Measurements from ENCODE around the gene EGFR. TPM values are rescaled to one million over a fixed set of nuclear protein-coding genes. Genes with fewer than 3 reads are reported as not detected.

Gene EGFR
- total RNA-seq, 1 experiment from 2014 or later = 448 TPM

GRCh38 chr7:55036950-55037736 is 18.3 kb downstream of the EGFR start:
- H3K27ac Mint-ChIP-seq (ENCODE audit: low read depth, unreplicated experiment) = peak overlapping the region; percentile 16
- CTCF ChIA-PET = interaction anchor here (0.7 to 2.3 kb wide), 5 partner anchors 8 to 160 kb away, joined by 3 to 7 read pairs (median 4); no protein-coding TSS in a partner anchor
- peaks cover 31% of the 10 kb centered on the region for H3K4me1 Mint-ChIP-seq (ENCODE audit: insufficient read depth, unreplicated experiment)
- TF ChIP-seq CTCF (IDR thresholded peaks at IDR 0.05; ENCODE audit: unreplicated experiment) = no peak
- no peak for DNase-seq (ENCODE audit: unreplicated experiment)
- intact Hi-C loops (cut with micrococcal nuclease) = no loop called here
- no peak overlapping the region for H3K4me3 Mint-ChIP-seq (ENCODE audit: unreplicated experiment)
- no TSS peak for BruUV-seq (replicated peaks)
- H3K36me3 Mint-ChIP-seq (ENCODE audit: insufficient read depth, unreplicated experiment) = peaks cover 53% of the 10 kb centered on the region
- no peaks in the 10 kb centered on the region for H3K27me3 Mint-ChIP-seq (ENCODE audit: insufficient read depth, unreplicated experiment)
- no peaks in the 10 kb centered on the region for H3K9me3 Mint-ChIP-seq (ENCODE audit: unreplicated experiment)
- POLR2A ChIA-PET = interaction anchor here (0.6 to 1.7 kb wide), 9 partner anchors 10 to 206 kb away, joined by 3 to 11 read pairs (median 3); partner anchors contain the start of gene EGFR

- intact Hi-C loops (cut with micrococcal nuclease) = no loop called here
- ChIA-PET CTCF (interaction anchor here (0.6 to 2.4 kb wide), 5 partner anchors 7 to 209 kb away, joined by 3 to 10 read pairs (median 3); no protein-coding TSS in a partner anchor), POLR2A (interaction anchor here (0.8 to 4.4 kb wide), 9 partner anchors 9 to 284 kb away, joined by 3 to 17 read pairs (median 7); partner anchors contain the start of genes EGFR and SEC61G)
- Mint-ChIP-seq H3K27ac (ENCODE audit: low read depth, unreplicated experiment) (no peak overlapping the region), H3K4me1 (ENCODE audit: insufficient read depth, unreplicated experiment) (peaks cover 26% of the 10 kb centered on the region), H3K9me3 (ENCODE audit: unreplicated experiment) (no peaks in the 10 kb centered on the region), H3K36me3 (ENCODE audit: insufficient read depth, unreplicated experiment) (peaks cover 65% of the 10 kb centered on the region), H3K4me3 (ENCODE audit: unreplicated experiment) (no peak overlapping the region), H3K27me3 (ENCODE audit: insufficient read depth, unreplicated experiment) (no peaks in the 10 kb centered on the region)
- no peak for TF ChIP-seq CTCF (IDR thresholded peaks at IDR 0.05; ENCODE audit: unreplicated experiment)
- BruUV-seq (replicated peaks) = no TSS peak
- DNase-seq (ENCODE audit: unreplicated experiment) = no peak
Measured at GRCh38 chr7:55043691-55044370, 25.0 kb downstream of the EGFR start.

DNA sequence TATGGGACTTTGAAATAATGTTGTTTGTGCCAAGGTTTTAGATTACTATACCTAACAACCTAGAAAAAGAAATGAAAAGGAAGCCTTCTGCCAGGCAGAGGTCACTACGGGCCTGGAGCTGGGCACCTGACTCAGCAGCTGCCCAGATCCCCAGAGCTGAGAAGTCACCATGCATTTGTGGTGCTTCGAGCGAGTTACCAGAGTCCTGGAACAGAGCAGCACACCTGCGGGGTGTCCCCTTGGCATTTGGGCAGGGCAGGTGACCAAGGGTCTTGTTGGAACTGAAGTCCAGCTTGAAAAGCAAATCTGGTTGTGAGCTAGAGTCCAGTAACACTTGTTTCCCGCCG is 25.5 kb downstream of the EGFR start:
- intact Hi-C loops (cut with micrococcal nuclease) = no loop called here
- ChIA-PET POLR2A (interaction anchor here (0.5 to 4.4 kb wide), 10 partner anchors 9 to 501 kb away, joined by 3 to 17 read pairs (median 6); partner anchors contain the start of genes EGFR and SEC61G), CTCF (interaction anchor here (0.6 to 2.4 kb wide), 7 partner anchors 8 to 208 kb away, joined by 3 to 10 read pairs (median 3); no protein-coding TSS in a partner anchor)
- TF ChIP-seq CTCF (IDR thresholded peaks at IDR 0.05; ENCODE audit: unreplicated experiment) = no peak
- Mint-ChIP-seq H3K9me3 (ENCODE audit: unreplicated experiment) (no peaks in the 10 kb centered on the region), H3K4me3 (ENCODE audit: unreplicated experiment) (no peak overlapping the region), H3K27me3 (ENCODE audit: insufficient read depth, unreplicated experiment) (no peaks in the 10 kb centered on the region), H3K27ac (ENCODE audit: low read depth, unreplicated experiment) (no peak overlapping the region), H3K4me1 (ENCODE audit: insufficient read depth, unreplicated experiment) (peaks cover 32% of the 10 kb centered on the region), H3K36me3 (ENCODE audit: insufficient read depth, unreplicated experiment) (peaks cover 60% of the 10 kb centered on the region)
- no peak for DNase-seq (ENCODE audit: unreplicated experiment)
- no TSS peak for BruUV-seq (replicated peaks)

DNA sequence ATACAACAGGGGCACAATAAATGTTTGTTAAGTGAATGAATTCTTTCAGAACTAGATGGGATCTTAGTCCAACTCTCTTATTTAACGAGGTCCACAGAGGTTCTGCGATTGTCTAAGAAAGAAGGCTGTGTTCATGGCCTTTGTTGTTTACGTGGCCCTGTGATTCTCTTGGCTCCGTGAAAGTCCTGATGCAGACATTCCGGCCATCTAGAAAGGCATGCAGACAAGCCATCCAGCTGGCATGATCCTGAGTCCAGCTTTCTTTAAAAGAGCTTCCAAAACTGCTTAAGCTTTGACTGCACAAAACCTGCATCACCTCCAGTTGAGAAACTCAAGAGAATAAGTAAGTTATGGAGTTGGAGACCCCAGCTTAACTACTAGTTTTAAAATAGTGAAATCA is 26.0 kb downstream of the EGFR start:
- Mint-ChIP-seq H3K4me1 (ENCODE audit: insufficient read depth, unreplicated experiment) (peaks cover 36% of the 10 kb centered on the region), H3K4me3 (ENCODE audit: unreplicated experiment) (no peak overlapping the region), H3K9me3 (ENCODE audit: unreplicated experiment) (no peaks in the 10 kb centered on the region), H3K36me3 (ENCODE audit: insufficient read depth, unreplicated experiment) (peaks cover 57% of the 10 kb centered on the region), H3K27ac (ENCODE audit: low read depth, unreplicated experiment) (no peak overlapping the region), H3K27me3 (ENCODE audit: insufficient read depth, unreplicated experiment) (no peaks in the 10 kb centered on the region)
- TF ChIP-seq CTCF (IDR thresholded peaks at IDR 0.05; ENCODE audit: unreplicated experiment) = no peak
- CTCF ChIA-PET = interaction anchor here (0.8 to 2.4 kb wide), 5 partner anchors 8 to 167 kb away, joined by 3 to 10 read pairs (median 3); no protein-coding TSS in a partner anchor
- no peak for DNase-seq (ENCODE audit: unreplicated experiment)
- intact Hi-C loops (cut with micrococcal nuclease) = no loop called here
- BruUV-seq (replicated peaks) = no TSS peak
- POLR2A ChIA-PET = interaction anchor here (0.5 to 4.4 kb wide), 8 partner anchors 9 to 501 kb away, joined by 3 to 17 read pairs (median 6); no protein-coding TSS in a partner anchor
